RPMI8226 (cell line): ENCODE results near the gene DPEP3.
"Not testable (repeated sequence)": the region's sequence is repeated elsewhere in the genome, so short reads cannot be mapped to it uniquely, and the experiment has no call there.

ENCODE experiments used
- DNase-seq: peaks from one replicate; pipeline ENCODE4 v3.0.0-alpha.2; 2015

DPEP3 gene

DNA sequence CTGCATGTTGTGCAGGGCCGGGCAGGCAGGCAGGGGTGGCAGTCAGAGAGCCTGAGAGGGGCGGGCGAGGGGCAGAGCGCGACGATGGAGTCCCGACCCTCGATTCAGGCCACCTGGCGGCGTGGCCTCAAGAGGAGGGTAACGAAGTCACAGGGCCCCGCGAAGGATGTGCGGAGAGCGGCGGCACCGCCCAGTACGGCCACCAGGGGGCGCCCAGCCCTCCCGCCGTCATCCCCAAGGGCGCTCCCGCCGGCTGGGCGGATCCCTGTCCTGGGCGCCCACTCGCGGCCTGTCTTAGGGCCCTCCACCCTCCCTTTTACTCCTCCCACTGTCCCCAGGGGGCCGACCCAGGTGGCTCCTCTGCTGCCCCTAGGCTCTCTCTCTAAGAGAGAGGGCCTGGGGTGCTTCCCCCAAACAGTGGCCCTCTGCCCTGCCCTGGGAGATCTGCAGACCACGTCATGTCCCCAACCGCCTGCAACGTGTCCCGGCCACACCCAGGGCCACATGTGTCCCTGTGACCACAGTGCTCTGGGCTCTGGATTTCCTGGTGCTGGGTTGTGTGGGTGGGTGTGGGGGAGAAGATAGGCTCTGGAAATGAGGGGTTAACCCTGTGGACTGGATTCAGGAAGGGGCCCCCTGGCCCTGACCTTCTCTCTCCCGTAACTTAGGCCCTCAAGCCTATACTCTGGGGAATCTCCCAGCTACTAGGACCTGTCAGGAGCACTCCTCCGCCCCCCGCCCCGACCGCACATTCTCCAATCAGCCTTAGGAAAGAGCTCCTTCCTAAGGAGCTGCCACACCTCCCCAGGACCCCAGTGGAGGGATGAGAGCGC, 13.1 kb upstream of the DPEP3 start:
- peak; percentile 89 for DNase-seq

DNA sequence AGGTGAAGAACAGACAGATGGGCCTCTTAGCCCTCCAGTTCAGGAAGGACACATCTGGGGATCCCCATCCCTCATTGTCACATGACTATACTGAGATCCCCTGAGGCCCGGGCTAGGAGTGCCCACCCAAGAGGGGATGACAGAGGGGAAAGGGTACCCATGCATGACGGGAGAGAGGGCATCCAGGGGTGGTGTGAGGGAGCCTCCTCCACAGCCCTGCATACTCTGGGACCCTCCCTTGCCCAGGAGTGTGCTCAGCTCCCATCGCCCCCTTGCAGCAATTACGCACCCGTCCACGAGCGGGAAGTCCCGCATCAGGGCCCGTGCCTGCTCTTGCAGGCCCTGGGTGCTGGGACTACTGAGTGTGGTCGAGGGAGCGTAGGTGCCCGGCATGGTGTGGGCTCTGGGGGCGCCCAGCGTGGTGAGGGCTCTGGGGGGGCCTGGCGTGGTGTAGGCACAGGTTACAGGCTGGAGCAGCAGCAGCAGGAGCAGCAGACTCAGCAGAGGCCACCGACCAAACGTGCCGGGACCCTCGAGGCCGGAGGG, 12.4 kb upstream of the DPEP3 start:
- DNase-seq: no peak

- peak; percentile 29 for DNase-seq
Measured at GRCh38 chr16:67990018-67990386, 9.7 kb upstream of the DPEP3 start.

DNA sequence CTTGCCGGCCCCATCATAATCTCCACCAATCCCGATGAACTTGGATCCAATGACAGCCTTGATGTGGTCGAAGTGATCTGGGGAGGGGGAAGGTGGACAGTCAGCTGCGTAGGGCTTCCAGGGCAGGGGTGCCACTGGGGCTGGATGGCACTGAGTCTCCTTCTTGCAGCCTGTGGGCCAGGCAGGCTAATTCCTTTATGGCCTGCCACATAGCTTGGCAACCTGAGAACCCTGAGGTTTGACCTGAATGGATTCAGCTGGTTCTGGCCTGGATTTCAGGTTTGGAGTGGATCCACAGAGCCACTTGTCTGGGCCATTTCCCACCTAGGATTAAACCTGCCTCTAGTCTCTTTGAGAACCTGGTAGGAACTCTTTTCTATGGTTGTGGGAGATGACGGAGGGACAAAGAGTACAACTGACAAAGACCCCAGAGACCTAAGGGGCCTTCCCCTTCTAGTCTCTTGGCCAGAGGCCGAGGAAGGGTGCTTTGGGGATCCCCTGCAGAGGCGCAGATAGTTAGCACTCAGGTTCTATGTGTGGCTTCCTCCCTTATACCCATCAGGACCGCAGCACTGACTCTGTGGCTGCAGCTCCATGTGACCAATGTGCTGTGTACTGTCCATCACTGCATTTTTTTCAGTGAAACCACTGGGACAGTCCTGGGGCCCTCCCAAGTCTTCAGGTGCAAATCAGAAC, 9.2 kb upstream of the DPEP3 start:
- peak; percentile 19 for DNase-seq

GRCh38 chr16:67988675-67989074, 8.4 kb upstream of the DPEP3 start:
- no peak for DNase-seq

- DNase-seq: no peak
Measured at GRCh38 chr16:67987460-67988160, 7.3 kb upstream of the DPEP3 start.

DNA sequence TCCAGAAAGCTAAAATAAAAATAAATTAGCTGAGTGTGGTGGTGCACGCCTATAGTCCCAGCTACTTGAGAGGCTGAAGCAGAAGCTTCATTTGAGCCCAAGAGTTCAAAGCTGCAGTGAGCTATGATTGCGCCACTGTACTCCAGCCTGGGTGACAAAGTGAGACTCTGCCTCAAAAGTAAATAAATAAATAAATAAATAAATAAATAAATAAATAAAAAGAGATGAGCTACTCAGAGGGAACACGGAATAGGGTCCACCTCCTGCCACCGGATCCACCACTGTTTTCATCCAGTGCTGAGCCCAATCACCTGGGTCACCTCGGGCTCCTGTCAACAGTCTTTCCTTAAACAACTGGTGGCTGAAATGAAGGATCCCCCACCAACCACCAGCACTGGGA, 6.7 kb upstream of the DPEP3 start:
- DNase-seq: no peak

GRCh38 chr16:67982011-67982696, 1.9 kb upstream of the DPEP3 start:
- no peak for DNase-seq

DNA sequence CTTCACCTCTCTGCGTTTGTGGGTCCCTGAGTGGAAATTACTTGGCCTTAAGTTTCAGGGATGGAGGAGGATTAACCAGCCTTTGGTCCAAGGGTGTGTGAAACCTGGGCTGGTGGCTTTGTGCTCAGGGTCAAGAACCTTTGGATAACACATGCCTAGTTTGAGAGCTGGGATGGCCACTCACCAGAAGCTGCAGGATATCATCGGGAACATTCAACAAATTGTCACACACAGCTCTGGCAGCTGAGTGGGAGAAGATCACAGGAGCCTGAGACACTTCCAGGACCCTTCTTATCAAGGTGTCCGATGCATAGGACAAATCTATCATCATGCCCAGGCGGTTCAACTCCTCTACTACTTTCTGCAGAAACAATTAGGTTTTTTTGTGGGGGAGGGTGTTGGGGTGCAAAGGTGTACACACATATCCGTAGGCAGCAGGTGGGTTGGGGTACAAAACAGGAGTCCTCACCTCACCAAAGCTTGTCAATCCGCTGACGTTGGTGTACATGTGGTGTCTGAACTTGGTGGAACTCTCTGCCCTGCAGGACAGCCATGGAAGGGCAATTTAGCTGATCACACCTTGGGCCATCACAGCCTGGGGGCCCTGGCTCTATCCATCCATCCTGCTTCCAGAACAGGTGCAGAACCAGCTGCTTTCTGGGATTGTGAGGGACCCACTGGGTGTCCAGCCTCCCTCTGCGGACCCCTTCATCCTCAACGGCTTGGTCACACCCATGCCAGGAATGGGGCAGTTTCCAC, 2.7 kb downstream of the DPEP3 start:
- DNase-seq: no peak

DNA sequence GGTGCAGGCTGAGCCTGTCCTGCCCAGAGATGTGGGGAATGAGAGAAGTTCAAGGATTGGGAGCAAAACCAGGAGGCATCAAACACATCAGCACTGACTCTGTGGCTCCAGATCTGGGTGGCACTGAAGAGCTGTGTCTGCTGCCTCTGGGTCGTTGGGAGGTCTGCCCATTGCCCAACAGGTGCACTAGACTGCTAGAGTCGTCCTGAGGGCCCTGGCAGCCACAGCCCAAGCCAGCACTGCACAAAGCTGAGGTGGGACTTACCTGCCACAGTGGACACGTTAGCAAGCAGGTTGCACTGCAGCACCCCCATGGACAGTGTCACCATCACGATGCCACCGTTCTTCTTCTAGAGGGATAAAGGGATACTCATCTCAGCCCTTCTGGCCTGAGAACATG, 3.3 kb downstream of the DPEP3 start:
- peak; percentile 55 for DNase-seq

GRCh38 chr16:67976205-67976604, 4.1 kb downstream of the DPEP3 start:
- DNase-seq: no peak

GRCh38 chr16:67975321-67976105, 4.8 kb downstream of the DPEP3 start:
- DNase-seq: peak; percentile 63

DNA sequence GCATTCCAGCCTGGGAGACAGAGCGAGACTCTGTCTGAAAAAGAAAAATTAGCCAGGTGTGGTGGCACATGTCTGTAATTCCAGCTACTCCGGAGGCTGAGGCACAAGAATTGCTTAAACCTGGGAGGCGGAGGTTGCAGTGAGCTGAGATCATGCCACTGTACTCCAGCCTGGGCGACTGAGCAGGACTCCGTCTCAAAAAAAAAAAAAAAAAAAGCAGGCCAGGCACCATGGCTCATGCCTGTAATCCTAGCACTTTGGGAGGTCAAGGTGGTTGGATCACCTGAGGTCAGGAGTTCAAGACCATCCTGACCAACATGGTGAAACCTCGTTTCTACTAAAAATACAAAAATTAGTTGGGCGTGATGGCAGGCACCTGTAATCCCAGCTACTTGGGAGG, 8.0 kb downstream of the DPEP3 start:
- DNase-seq: not testable (repeated sequence)

DNA sequence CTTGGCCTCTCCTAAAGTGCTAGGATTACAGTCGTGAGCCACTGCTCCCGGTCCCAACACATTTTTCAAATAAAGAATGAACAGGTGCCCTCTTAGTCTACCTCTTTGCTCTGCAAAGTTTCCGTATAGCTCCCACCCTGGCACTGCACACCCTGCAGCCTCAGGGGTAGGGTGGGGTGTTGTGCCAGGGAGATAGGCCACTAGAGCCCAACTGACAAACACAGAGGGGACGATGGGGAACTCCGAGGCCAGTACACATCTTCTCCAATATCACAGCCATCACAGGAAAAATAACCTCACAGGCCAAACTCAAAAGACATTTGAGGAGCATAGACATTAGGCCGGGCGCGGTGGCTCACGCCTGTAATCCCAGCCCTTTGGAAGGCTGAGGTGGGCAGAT, 9.2 kb downstream of the DPEP3 start:
- DNase-seq: no peak

DNA sequence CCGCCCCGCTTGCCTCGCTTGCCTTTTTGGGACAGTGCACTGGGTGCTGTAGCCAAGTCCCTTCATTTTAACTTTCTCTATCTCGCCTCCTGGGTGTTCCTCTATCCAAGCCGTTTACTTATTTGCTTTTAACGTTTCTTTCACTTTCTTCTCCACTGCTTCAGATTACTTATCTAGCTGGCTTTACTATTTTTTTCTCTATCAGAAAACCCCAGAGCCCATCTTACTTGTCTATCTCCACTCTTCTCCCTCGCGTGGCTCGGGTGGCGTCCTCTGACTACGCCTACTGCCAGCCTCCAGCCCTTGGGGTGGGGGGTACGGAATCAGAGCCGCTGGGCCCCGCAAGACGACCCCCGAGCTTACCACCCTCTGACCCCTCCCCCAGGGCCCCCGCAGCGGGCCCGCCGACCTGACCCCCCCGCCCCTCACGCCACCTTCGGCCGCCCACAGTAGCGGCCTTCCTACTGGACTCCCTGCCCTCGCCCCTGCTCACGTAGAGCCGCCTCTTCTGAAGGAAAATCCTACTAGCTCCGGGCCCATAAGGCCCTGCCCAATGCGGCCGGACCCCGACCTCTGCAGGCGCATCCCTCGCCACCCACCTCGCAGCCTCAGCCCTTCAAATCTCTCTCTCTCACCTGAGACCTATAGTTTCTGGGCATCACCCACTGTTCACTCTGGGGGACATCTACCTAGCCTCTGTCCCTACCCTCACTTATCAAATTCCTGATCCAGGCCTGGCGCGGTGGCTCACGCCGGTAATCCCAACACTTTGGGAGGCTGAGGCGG, 10.9 kb downstream of the DPEP3 start:
- DNase-seq: peak; percentile 44

- peak; percentile 87 for DNase-seq
Measured at GRCh38 chr16:67968400-67969253, 11.7 kb downstream of the DPEP3 start, which contains the start of gene SLC12A4. Gene SLC12A4, minus strand, starts transcription at chr16:67968637. Its CDS starts 84 bp downstream, at chr16:67968553.

DNA sequence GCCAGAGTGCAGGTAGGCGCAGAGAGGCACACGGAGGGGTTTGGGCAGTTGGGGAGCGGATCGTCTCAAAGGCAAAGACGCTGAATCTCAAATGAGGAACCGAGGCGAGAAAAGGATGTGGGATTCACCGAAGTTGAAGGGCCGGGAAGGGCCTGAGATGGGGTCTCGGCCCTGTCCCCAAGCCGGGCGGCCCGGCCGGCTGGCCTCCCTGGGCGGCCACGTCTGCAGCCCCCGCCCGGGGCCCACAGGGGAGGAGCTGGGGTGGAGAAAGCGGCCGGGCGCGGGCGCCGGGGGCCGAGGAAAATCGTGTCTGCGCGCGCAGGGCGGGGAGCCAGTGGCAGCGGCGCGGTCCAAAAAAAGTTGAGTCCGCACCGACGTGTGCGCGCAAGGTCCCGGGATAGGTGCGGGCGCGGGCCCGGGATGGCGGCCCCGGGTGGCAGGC, 12.3 kb downstream of the DPEP3 start:
- DNase-seq: peak; percentile 56

GRCh38 chr16:67967183-67967957, 12.9 kb downstream of the DPEP3 start:
- DNase-seq: peak; percentile 2
